GM19395 (cell line): ENCODE data around the gene C1GALT1.
"Not testable (repeated sequence)": the region's sequence is repeated elsewhere in the genome, so short reads cannot be mapped to it uniquely, and the experiment has no call there.

ENCODE experiments used
- ATAC-seq: cut with Tn5 transposase; IDR thresholded peaks from one replicate; pipeline ENCODE4 v1.9.1; 2021; ENCODE audit warnings: mild to moderate bottlenecking, moderate library complexity; ENCODE audit not compliant: unreplicated experiment

C1GALT1 gene

GRCh38 chr7:7166318-7166717 lies 16.0 kb upstream of the C1GALT1 start:
- ATAC-seq: no peak

- no peak for ATAC-seq
Observed at GRCh38 chr7:7169296-7169695, 13.0 kb upstream of the C1GALT1 start.

- ATAC-seq: no peak
Observed at GRCh38 chr7:7173956-7174632, 8.2 kb upstream of the C1GALT1 start.

- ATAC-seq: no peak
Observed at GRCh38 chr7:7175075-7175695, 7.2 kb upstream of the C1GALT1 start.

GRCh38 chr7:7176406-7177043 lies 5.8 kb upstream of the C1GALT1 start:
- ATAC-seq: no peak

GRCh38 chr7:7177044-7177517 lies 5.3 kb upstream of the C1GALT1 start:
- no peak for ATAC-seq

- no peak for ATAC-seq
Observed at GRCh38 chr7:7178081-7178480, 4.3 kb upstream of the C1GALT1 start.

GRCh38 chr7:7178906-7179305 lies 3.4 kb upstream of the C1GALT1 start:
- ATAC-seq: no peak

- ATAC-seq: no peak
Observed at GRCh38 chr7:7180725-7181449, 1.5 kb upstream of the C1GALT1 start.

GRCh38 chr7:7181519-7182155 lies 707 bp upstream of the C1GALT1 start:
- ATAC-seq: peak; percentile 55

GRCh38 chr7:7183061-7183837 lies 905 bp downstream of the C1GALT1 start:
- peak; percentile 23 for ATAC-seq

- no peak for ATAC-seq
Observed at GRCh38 chr7:7183838-7184463, 1.6 kb downstream of the C1GALT1 start.

GRCh38 chr7:7185371-7185989 lies 3.1 kb downstream of the C1GALT1 start:
- no peak for ATAC-seq

- ATAC-seq: no peak
Observed at GRCh38 chr7:7188091-7188490, 5.7 kb downstream of the C1GALT1 start.

GRCh38 chr7:7188742-7189141 lies 6.4 kb downstream of the C1GALT1 start:
- ATAC-seq: no peak

- no peak for ATAC-seq
Observed at GRCh38 chr7:7190142-7190541, 7.8 kb downstream of the C1GALT1 start.

GRCh38 chr7:7191137-7191536 lies 8.8 kb downstream of the C1GALT1 start:
- no peak for ATAC-seq

GRCh38 chr7:7192798-7193788 lies 10.7 kb downstream of the C1GALT1 start:
- not testable (repeated sequence) for ATAC-seq
